Astrocyte (in vitro differentiated cells and primary cell): Measurements from ENCODE around the gene AP3S1.

Experiments used
- EZH2 ChIP-seq: IDR thresholded peaks from 2 replicates; pipeline ENCODE4 v1.6.1; 2012; ENCODE audit warnings: mild to moderate bottlenecking, low read length, inconsistent platforms; ENCODE audit not compliant: insufficient read depth
- TF ChIP-seq, protein P1 (sequence below): IDR thresholded peaks from 2 replicates; pipeline ENCODE4 v1.5.1; 2011; ENCODE audit warnings: low read depth, mild to moderate bottlenecking, inconsistent platforms, low read length, moderate library complexity; ENCODE audit not compliant: insufficient read depth

DNA sequence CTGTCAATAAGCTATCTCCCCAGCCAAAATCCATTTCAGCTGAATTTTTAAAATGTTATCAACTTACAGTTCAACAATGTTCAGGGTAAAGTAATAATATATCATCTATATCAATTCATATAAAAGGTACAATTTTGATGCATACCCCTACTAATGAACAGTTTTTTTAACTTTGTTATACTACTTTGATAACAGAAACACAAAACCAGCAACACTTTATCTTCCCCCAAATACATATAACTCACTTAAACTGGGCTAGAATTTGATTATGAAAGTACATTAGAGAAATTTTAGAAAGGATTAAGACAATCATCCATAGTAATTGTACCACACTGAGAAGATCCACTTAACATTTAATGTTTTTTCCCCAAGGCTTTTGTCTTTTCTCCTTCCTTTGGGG is 30.3 kb upstream of the AP3S1 start:
- TF ChIP-seq, protein P1, sequence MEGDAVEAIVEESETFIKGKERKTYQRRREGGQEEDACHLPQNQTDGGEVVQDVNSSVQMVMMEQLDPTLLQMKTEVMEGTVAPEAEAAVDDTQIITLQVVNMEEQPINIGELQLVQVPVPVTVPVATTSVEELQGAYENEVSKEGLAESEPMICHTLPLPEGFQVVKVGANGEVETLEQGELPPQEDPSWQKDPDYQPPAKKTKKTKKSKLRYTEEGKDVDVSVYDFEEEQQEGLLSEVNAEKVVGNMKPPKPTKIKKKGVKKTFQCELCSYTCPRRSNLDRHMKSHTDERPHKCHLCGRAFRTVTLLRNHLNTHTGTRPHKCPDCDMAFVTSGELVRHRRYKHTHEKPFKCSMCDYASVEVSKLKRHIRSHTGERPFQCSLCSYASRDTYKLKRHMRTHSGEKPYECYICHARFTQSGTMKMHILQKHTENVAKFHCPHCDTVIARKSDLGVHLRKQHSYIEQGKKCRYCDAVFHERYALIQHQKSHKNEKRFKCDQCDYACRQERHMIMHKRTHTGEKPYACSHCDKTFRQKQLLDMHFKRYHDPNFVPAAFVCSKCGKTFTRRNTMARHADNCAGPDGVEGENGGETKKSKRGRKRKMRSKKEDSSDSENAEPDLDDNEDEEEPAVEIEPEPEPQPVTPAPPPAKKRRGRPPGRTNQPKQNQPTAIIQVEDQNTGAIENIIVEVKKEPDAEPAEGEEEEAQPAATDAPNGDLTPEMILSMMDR, result no peak
- TF ChIP-seq EZH2, result no peak
